Loucy (cell line): ENCODE data around the gene MARCKS.

ENCODE experiments used
- EZH2phosphoT487 ChIP-seq: fragments of 200-600 bp; IDR thresholded peaks from 2 replicates; pipeline ENCODE4 v1.6.1; 2018; ENCODE audit warnings: antibody characterized with exemption, mild to moderate bottlenecking, moderate library complexity, borderline replicate concordance
- TF ChIP-seq, protein P1 (sequence below): fragments of 200-600 bp; sonication (generic); conservative IDR thresholded peaks from 2 replicates; pipeline ENCODE4 v1.5.1; 2014; ENCODE audit warnings: mild to moderate bottlenecking, antibody characterized with exemption, low read length

DNA sequence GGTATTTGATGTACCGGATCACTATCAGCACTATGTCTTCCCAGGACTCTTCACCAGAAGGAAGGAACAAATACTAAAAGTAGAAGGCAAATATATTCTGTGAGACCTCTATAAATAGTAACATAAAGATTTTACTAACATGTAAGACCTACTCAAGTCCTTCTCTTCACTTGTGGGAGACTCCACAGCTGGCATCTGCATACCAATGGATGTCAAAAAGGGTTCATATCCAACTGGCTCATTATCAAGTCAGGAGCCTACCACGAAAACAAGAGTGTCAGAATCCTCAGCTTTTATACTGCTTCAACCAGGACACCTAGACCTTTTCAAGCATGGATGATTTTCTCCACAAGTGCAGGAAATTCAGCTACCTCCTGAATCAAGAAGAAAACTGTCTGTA, 20.0 kb upstream of the MARCKS start:
- TF ChIP-seq, protein P1, sequence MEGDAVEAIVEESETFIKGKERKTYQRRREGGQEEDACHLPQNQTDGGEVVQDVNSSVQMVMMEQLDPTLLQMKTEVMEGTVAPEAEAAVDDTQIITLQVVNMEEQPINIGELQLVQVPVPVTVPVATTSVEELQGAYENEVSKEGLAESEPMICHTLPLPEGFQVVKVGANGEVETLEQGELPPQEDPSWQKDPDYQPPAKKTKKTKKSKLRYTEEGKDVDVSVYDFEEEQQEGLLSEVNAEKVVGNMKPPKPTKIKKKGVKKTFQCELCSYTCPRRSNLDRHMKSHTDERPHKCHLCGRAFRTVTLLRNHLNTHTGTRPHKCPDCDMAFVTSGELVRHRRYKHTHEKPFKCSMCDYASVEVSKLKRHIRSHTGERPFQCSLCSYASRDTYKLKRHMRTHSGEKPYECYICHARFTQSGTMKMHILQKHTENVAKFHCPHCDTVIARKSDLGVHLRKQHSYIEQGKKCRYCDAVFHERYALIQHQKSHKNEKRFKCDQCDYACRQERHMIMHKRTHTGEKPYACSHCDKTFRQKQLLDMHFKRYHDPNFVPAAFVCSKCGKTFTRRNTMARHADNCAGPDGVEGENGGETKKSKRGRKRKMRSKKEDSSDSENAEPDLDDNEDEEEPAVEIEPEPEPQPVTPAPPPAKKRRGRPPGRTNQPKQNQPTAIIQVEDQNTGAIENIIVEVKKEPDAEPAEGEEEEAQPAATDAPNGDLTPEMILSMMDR, result no peak
- TF ChIP-seq EZH2phosphoT487, result no peak
